Measurements from ENCODE around the gene KDF1.

GRCh38 chr1:26938004-26938658 lies 22.1 kb downstream of the KDF1 start:
- TF ChIP-seq, protein P1, sequence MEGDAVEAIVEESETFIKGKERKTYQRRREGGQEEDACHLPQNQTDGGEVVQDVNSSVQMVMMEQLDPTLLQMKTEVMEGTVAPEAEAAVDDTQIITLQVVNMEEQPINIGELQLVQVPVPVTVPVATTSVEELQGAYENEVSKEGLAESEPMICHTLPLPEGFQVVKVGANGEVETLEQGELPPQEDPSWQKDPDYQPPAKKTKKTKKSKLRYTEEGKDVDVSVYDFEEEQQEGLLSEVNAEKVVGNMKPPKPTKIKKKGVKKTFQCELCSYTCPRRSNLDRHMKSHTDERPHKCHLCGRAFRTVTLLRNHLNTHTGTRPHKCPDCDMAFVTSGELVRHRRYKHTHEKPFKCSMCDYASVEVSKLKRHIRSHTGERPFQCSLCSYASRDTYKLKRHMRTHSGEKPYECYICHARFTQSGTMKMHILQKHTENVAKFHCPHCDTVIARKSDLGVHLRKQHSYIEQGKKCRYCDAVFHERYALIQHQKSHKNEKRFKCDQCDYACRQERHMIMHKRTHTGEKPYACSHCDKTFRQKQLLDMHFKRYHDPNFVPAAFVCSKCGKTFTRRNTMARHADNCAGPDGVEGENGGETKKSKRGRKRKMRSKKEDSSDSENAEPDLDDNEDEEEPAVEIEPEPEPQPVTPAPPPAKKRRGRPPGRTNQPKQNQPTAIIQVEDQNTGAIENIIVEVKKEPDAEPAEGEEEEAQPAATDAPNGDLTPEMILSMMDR (IDR thresholded peaks at IDR 0.05; ENCODE audit: low read length): no peak
- no peak for TF ChIP-seq EZH2 (IDR thresholded peaks at IDR 0.05; ENCODE audit: borderline replicate concordance, low read length)
